ENCODE measurements around the gene NUDT8.

DNA sequence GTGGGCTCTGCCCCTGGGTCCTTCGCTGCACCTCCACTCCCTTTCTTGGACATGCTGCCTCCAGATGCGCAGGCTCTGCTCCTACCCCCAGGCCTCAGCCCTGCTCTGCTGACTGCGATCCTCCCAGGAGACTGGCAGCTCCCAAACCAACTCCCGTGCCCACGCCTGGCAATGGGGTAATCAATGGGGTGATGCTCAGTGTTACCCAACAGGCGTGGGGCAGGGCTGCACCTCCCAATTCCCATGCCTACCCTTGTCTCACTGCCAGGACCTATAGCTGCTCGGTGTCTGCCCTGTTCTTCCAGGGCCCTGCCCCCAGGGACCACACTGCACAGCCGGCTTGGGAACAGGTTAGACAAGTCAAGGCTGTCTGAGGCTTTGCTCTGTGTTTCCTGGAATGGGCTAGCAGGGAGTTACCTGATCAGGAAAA lies 44.7 kb upstream of the NUDT8 start, which contains the start of gene ALDH3B2:
- TF ChIP-seq, protein P1, sequence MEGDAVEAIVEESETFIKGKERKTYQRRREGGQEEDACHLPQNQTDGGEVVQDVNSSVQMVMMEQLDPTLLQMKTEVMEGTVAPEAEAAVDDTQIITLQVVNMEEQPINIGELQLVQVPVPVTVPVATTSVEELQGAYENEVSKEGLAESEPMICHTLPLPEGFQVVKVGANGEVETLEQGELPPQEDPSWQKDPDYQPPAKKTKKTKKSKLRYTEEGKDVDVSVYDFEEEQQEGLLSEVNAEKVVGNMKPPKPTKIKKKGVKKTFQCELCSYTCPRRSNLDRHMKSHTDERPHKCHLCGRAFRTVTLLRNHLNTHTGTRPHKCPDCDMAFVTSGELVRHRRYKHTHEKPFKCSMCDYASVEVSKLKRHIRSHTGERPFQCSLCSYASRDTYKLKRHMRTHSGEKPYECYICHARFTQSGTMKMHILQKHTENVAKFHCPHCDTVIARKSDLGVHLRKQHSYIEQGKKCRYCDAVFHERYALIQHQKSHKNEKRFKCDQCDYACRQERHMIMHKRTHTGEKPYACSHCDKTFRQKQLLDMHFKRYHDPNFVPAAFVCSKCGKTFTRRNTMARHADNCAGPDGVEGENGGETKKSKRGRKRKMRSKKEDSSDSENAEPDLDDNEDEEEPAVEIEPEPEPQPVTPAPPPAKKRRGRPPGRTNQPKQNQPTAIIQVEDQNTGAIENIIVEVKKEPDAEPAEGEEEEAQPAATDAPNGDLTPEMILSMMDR (IDR thresholded peaks at IDR 0.05; ENCODE audit: poor library complexity): no peak
- TF ChIP-seq EZH2phosphoT487 (IDR thresholded peaks at IDR 0.05; ENCODE audit: low read depth, severe bottlenecking, unreplicated experiment): no peak
- TF ChIP-seq EZH2 (IDR thresholded peaks at IDR 0.05; ENCODE audit: borderline replicate concordance): no peak

Data from hepatocyte (in vitro differentiated cells).